HG02884 (cell line): ENCODE results near the gene PNKD.

Experiments used
- ATAC-seq: cut with Tn5 transposase; IDR thresholded peaks from one replicate; pipeline ENCODE4 v1.9.1; 2021; ENCODE audit warnings: mild to moderate bottlenecking, moderate library complexity; ENCODE audit not compliant: unreplicated experiment

The PNKD gene

GRCh38 chr2:218368621-218369153 lies 98.4 kb downstream of the PNKD start:
- no peak for ATAC-seq

GRCh38 chr2:218369330-218369729 lies 99.0 kb downstream of the PNKD start:
- ATAC-seq: no peak

- no peak for ATAC-seq
These were observed 100.2 kb downstream of the PNKD start for GRCh38 chr2:218370410-218371063.

GRCh38 chr2:218371983-218372350 lies 101.6 kb downstream of the PNKD start:
- no peak for ATAC-seq

GRCh38 chr2:218374795-218375194 lies 104.5 kb downstream of the PNKD start:
- ATAC-seq: no peak

GRCh38 chr2:218375212-218375611 lies 104.9 kb downstream of the PNKD start:
- ATAC-seq: no peak

- no peak for ATAC-seq
These were observed 107.7 kb downstream of the PNKD start for GRCh38 chr2:218378053-218378452.

- ATAC-seq: no peak
These were observed 111.6 kb downstream of the PNKD start, which contains the start of gene SLC11A1 for GRCh38 chr2:218381916-218382366. Gene SLC11A1, plus strand, starts transcription at chr2:218382273. Its CDS starts 96 bp downstream, at chr2:218382369.

GRCh38 chr2:218382785-218383184 lies 112.5 kb downstream of the PNKD start:
- ATAC-seq: no peak

- no peak for ATAC-seq
These were observed 113.7 kb downstream of the PNKD start for GRCh38 chr2:218383892-218384519.

GRCh38 chr2:218384975-218385374 lies 114.7 kb downstream of the PNKD start:
- no peak for ATAC-seq

- ATAC-seq: no peak
These were observed 116.4 kb downstream of the PNKD start for GRCh38 chr2:218386505-218387368.

- ATAC-seq: no peak
These were observed 117.3 kb downstream of the PNKD start for GRCh38 chr2:218387369-218388194.

- ATAC-seq: no peak
These were observed 119.2 kb downstream of the PNKD start for GRCh38 chr2:218389333-218390150.

GRCh38 chr2:218391202-218391601 lies 120.9 kb downstream of the PNKD start:
- no peak for ATAC-seq

- ATAC-seq: no peak
These were observed 122.1 kb downstream of the PNKD start for GRCh38 chr2:218392459-218392858.

- ATAC-seq: no peak
These were observed 122.7 kb downstream of the PNKD start for GRCh38 chr2:218392891-218393462.

- no peak for ATAC-seq
These were observed 123.5 kb downstream of the PNKD start for GRCh38 chr2:218393750-218394290.
